CD4-positive, alpha-beta T cell (primary cell): Measurements from ENCODE around the gene VAMP7. TPM values are rescaled to one million over a fixed set of nuclear protein-coding genes. Genes with fewer than 3 reads are reported as not detected.

Source experiments
- ATAC-seq: fragments of 200-7000 bp; cut with Tn5 transposase; one replicate; pipeline ENCODE4 v1.10.0; 2022; ENCODE audit warnings: mild to moderate bottlenecking; ENCODE audit not compliant: poor library complexity
- CTCF ChIA-PET: fragments of 350-600 bp; sonication (Branson Sonifier 250); formaldehyde crosslinking; loops from one replicate; lab custom pipeline; 2021; ENCODE audit warnings: antibody characterized with exemption, inconsistent platforms; lab: Charles Lee
- POLR2A ChIA-PET: fragments of 350-600 bp; sonication (Branson Sonifier 250); formaldehyde crosslinking; loops from one replicate; lab custom pipeline; 2021; ENCODE audit warnings: antibody characterized with exemption, inconsistent platforms; lab: Charles Lee
- DNase-seq, 14 experiments: peaks; one replicate each; pipeline ENCODE4 v3.0.0-alpha.2; 2013 to 2020; ENCODE audit warnings: mixed read lengths in 2 of 14
- H3K27ac ChIP-seq, 2 donors: one replicate each; pipeline versions ENCODE4 v1.5.1 to v1.7.0; 2013; ENCODE audit warnings: low read length in 2 of 2, low read depth in 1 of 2, mild to moderate bottlenecking in 1 of 2
- H3K27me3 ChIP-seq, 2 experiments: 1 replicate in 1 of 2; 2 replicates in 1 of 2; pipeline versions ENCODE4 v1.6.1 to v1.7.0; 2013; ENCODE audit warnings: low read length in 2 of 2, control low read depth in 1 of 2, mild to moderate bottlenecking in 1 of 2, moderate library complexity in 1 of 2; ENCODE audit not compliant: insufficient read depth in 2 of 2, control insufficient read depth in 1 of 2
- H3K36me3 ChIP-seq: one replicate; pipeline ENCODE4 v1.6.1; 2013; ENCODE audit warnings: low read length, control low read depth; ENCODE audit not compliant: insufficient read depth
- H3K4me1 ChIP-seq: one replicate; pipeline ENCODE4 v1.6.1; 2013; ENCODE audit warnings: low read length, control low read depth; ENCODE audit not compliant: insufficient read depth
- H3K4me3 ChIP-seq: one replicate; pipeline ENCODE4 v1.5.1; 2013; ENCODE audit warnings: mild to moderate bottlenecking, low read length, moderate library complexity
- H3K9me3 ChIP-seq, 2 experiments: 1 replicate in 1 of 2; 2 replicates in 1 of 2; pipeline versions ENCODE4 v1.6.1 to v1.7.0; 2013; ENCODE audit warnings: low read length in 2 of 2, mild to moderate bottlenecking in 2 of 2, control low read depth in 1 of 2, moderate library complexity in 1 of 2; ENCODE audit not compliant: control insufficient read depth in 1 of 2, insufficient read depth in 1 of 2
- H3K27ac Mint-ChIP-seq: one replicate; pipeline ENCODE4 v1.8.0; 2020; ENCODE audit warnings: mixed read lengths
- H3K27me3 Mint-ChIP-seq: one replicate; pipeline ENCODE4 v1.8.0; 2021; ENCODE audit warnings: mixed read lengths
- H3K36me3 Mint-ChIP-seq: one replicate; pipeline ENCODE4 v1.8.0; 2021; ENCODE audit warnings: low read depth, mixed read lengths
- H3K4me1 Mint-ChIP-seq: one replicate; pipeline ENCODE4 v1.8.0; 2021; ENCODE audit warnings: low read depth, mixed read lengths
- H3K4me3 Mint-ChIP-seq: one replicate; pipeline ENCODE4 v1.8.0; 2020; ENCODE audit warnings: mild to moderate bottlenecking, mixed read lengths
- H3K9me3 Mint-ChIP-seq: one replicate; pipeline ENCODE4 v1.8.0; 2020; ENCODE audit warnings: mixed read lengths
- intact Hi-C, 2 experiments: fragments of 100-400 bp; cut with DNase I in 1 of 2; cut with micrococcal nuclease in 1 of 2; formaldehyde crosslinking; loops; one replicate each; pipeline versions ENCODE4 v1.15.1 to v1.9.0; 2023 to 2025; cut with DNase I, micrococcal nuclease
- total RNA-seq, 174 experiments: library from RNA in 2 of 174; stranded (reverse) in 2 of 174; gene quantifications; one replicate each; pipeline ENCODE4 v1.2.3 and lab custom pipeline; 2021 to 2026
- TF ChIP-seq, protein P1 (sequence below): fragments of 200-600 bp; IDR thresholded peaks from one replicate; pipeline ENCODE4 v1.8.0; 2022; ENCODE audit warnings: antibody characterized with exemption, mild to moderate bottlenecking

Gene VAMP7
- total RNA-seq, 2 experiments from 2014 or later = 17.0 to 17.4 TPM

DNA sequence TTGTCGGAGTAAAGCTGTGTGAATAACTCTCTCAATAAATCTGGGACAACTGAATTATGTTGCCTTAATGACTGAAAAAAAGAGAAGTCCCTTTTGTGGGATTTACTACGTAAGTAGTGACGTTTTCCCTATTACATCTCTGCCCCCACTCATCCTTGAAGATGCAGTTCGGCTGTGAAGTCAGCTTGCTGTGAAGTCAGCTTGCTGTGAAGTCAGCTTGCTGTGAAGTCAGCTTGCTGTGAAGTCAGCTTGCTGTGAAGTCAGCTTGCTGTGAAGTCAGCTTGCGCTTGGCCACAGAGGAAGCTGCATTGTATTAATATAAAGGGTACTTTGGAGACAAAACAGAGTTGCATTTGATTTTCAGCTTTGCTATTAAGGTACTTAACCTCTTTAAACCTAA lies 8.0 kb upstream of the VAMP7 start:
- H3K4me3 Mint-ChIP-seq = no peak overlapping the region
- peaks cover 30% of the 10 kb centered on the region for H3K27me3 Mint-ChIP-seq
- no peaks in the 10 kb centered on the region for H3K36me3 ChIP-seq
- no peak overlapping the region for H3K27ac Mint-ChIP-seq
- ChIA-PET CTCF (no interaction called here), POLR2A (no interaction called here)
- peaks cover 4 to 6% of the 10 kb centered on the region in 2 experiments for H3K27me3 ChIP-seq
- peaks cover 0 to 4% of the 10 kb centered on the region in 2 experiments for H3K9me3 ChIP-seq
- no peak overlapping the region for H3K27ac ChIP-seq
- H3K4me1 ChIP-seq = peaks cover 7% of the 10 kb centered on the region
- peaks cover 4% of the 10 kb centered on the region for H3K9me3 Mint-ChIP-seq
- DNase-seq = peak in 1 of 14 experiments; percentile 6
- intact Hi-C loops = no loop called here
- H3K4me1 Mint-ChIP-seq = no peaks in the 10 kb centered on the region
- TF ChIP-seq, protein P1, sequence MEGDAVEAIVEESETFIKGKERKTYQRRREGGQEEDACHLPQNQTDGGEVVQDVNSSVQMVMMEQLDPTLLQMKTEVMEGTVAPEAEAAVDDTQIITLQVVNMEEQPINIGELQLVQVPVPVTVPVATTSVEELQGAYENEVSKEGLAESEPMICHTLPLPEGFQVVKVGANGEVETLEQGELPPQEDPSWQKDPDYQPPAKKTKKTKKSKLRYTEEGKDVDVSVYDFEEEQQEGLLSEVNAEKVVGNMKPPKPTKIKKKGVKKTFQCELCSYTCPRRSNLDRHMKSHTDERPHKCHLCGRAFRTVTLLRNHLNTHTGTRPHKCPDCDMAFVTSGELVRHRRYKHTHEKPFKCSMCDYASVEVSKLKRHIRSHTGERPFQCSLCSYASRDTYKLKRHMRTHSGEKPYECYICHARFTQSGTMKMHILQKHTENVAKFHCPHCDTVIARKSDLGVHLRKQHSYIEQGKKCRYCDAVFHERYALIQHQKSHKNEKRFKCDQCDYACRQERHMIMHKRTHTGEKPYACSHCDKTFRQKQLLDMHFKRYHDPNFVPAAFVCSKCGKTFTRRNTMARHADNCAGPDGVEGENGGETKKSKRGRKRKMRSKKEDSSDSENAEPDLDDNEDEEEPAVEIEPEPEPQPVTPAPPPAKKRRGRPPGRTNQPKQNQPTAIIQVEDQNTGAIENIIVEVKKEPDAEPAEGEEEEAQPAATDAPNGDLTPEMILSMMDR = no peak
- H3K36me3 Mint-ChIP-seq = peaks cover under 1% of the 10 kb centered on the region
- H3K4me3 ChIP-seq = no peak overlapping the region
- no peak for ATAC-seq

DNA sequence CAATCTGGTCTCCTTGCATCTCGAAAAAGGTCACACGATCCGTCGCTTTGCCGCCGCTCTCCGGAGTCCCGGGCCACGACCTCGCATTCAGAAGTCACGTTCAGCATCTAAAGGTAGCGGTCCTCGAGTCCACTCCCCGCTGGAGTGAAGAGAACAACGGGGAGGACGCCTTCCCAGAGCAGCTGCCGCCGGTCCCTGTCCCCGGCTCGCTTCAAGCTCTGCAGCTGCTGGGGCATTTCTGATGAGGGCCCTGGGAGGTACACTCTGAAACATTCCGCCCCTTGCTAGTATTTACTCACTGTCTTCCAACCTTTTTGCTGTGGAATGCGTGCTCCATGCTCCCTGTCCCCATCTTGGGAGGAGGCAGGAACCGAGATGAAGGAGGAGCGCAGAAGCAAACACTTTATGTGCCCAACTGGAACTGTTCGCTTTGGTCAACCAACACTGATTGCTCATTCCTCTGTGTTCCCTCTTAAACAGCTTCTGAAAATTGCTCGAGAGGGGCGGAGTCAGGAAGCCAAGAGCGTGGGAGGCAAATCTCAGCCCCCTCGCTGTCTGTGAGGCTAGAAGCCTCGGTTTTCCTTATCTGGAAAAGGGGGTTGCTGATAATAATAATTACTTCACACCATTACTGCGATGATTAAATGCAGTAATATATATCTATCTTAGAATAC lies 6.4 kb upstream of the VAMP7 start:
- intact Hi-C loops = no loop called here
- H3K4me3 Mint-ChIP-seq = no peak overlapping the region
- peaks cover 30% of the 10 kb centered on the region for H3K27me3 Mint-ChIP-seq
- H3K36me3 Mint-ChIP-seq = no peaks in the 10 kb centered on the region
- H3K4me1 ChIP-seq = peaks cover 7% of the 10 kb centered on the region
- H3K9me3 ChIP-seq = no peaks in the 10 kb centered on the region
- no peak overlapping the region for H3K27ac Mint-ChIP-seq
- no peaks in the 10 kb centered on the region for H3K4me1 Mint-ChIP-seq
- DNase-seq (no peak), ATAC-seq (no peak)
- H3K27me3 ChIP-seq = peaks cover 4 to 6% of the 10 kb centered on the region in 2 experiments
- ChIA-PET CTCF (no interaction called here), POLR2A (no interaction called here)
- no peak overlapping the region for H3K4me3 ChIP-seq
- no peak overlapping the region for H3K27ac ChIP-seq
- TF ChIP-seq, protein P1 = no peak
- H3K9me3 Mint-ChIP-seq = no peaks in the 10 kb centered on the region
- H3K36me3 ChIP-seq = no peaks in the 10 kb centered on the region

DNA sequence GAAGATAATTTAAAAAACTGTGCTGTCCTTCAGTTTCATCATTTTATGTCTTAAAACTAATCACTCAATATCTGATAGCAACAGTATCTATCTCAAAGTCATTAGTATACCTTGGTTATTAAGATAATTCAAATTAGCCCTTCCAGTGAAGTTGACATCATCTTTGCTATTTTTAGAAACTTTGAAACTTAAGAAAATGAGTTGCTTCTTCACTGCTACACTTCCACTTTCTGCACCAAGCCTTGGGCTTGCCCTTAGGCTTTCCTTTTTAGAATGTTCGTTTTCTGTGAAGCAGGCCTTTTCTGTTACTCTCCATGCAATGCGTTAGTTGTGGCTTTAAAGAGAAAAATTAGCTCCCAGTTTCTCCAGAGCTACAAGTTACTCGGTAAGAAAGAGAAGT lies 4.4 kb upstream of the VAMP7 start:
- peaks cover 8% of the 10 kb centered on the region for H3K4me1 Mint-ChIP-seq
- ChIA-PET POLR2A (no interaction called here), CTCF (no interaction called here)
- ATAC-seq (no peak), DNase-seq (no peak)
- Histone ChIP-seq H3K4me3 (no peak overlapping the region), H3K4me1 (peaks cover 9% of the 10 kb centered on the region), H3K27ac (no peak overlapping the region), H3K9me3 (peaks cover 0 to 7% of the 10 kb centered on the region in 2 experiments), H3K36me3 (no peaks in the 10 kb centered on the region), H3K27me3 (peaks cover 4 to 6% of the 10 kb centered on the region in 2 experiments)
- intact Hi-C loops = no loop called here
- no peaks in the 10 kb centered on the region for H3K9me3 Mint-ChIP-seq
- no peak overlapping the region for H3K4me3 Mint-ChIP-seq
- peaks cover 9% of the 10 kb centered on the region for H3K36me3 Mint-ChIP-seq
- no peak overlapping the region for H3K27ac Mint-ChIP-seq
- TF ChIP-seq, protein P1 = no peak
- H3K27me3 Mint-ChIP-seq = peaks cover 30% of the 10 kb centered on the region
